GM12878 (cell line): ENCODE data around the gene MAGI2.

Experiments
- CBX5 ChIP-seq: sonication (generic); IDR thresholded peaks from 2 replicates; pipeline ENCODE4 v1.6.1; 2016; ENCODE audit warnings: low read depth, moderate library complexity, mild to moderate bottlenecking, inconsistent platforms
- EP300 ChIP-seq, 2 experiments: fragments of 150-350 bp in 1 of 2; IDR thresholded peaks; 2 replicates each; pipeline ENCODE4 v1.6.1; 2011 to 2012; ENCODE audit warnings: low read depth in 2 of 2, low read length in 2 of 2, borderline replicate concordance in 1 of 2, improper control_type of control experiment in 1 of 2, inconsistent platforms in 1 of 2; ENCODE audit not compliant: control insufficient read depth in 1 of 2
- EZH2 ChIP-seq: IDR thresholded peaks from 2 replicates; pipeline ENCODE4 v1.6.1; 2012; ENCODE audit warnings: low read depth, mild to moderate bottlenecking, control low read depth, inconsistent platforms, low read length, borderline replicate concordance; ENCODE audit not compliant: control insufficient read depth
- IRF4 ChIP-seq: IDR thresholded peaks from 2 replicates; pipeline ENCODE4 v1.6.1; 2011; ENCODE audit warnings: low read depth, low read length
- NFYB ChIP-seq: IDR thresholded peaks from 2 replicates; pipeline ENCODE4 v1.6.1; 2011; ENCODE audit warnings: low read depth, mild to moderate bottlenecking, low read length, improper control_type of control experiment, moderate library complexity; ENCODE audit not compliant: insufficient read depth
- NR2C2 ChIP-seq: IDR thresholded peaks from 2 replicates; pipeline ENCODE4 v1.6.1; 2011; ENCODE audit warnings: borderline replicate concordance, low read depth; ENCODE audit not compliant: control insufficient read depth, insufficient read length
- POLR2AphosphoS5 ChIP-seq: IDR thresholded peaks from 2 replicates; pipeline ENCODE4 v1.6.1; 2011; ENCODE audit warnings: mild to moderate bottlenecking, low read length, inconsistent platforms
- SMC3 ChIP-seq: IDR thresholded peaks from 2 replicates; pipeline ENCODE4 v1.6.1; 2011; ENCODE audit warnings: low read length, improper control_type of control experiment, borderline replicate concordance
- STAT3 ChIP-seq: IDR thresholded peaks from 2 replicates; pipeline ENCODE4 v1.6.1; 2011; ENCODE audit warnings: low read depth, low read length, improper control_type of control experiment
- TF ChIP-seq, protein P1 (sequence below), 3 experiments: IDR thresholded peaks in 2 of 3; conservative IDR thresholded peaks in 1 of 3; 2 replicates each; pipeline ENCODE4 v1.5.1; 2011; ENCODE audit warnings: low read depth in 3 of 3, low read length in 3 of 3, mild to moderate bottlenecking in 3 of 3, control low read depth in 2 of 3, moderate library complexity in 2 of 3, inconsistent platforms in 1 of 3, mixed read lengths in 1 of 3; ENCODE audit not compliant: control insufficient read depth in 2 of 3, insufficient read depth in 1 of 3; ENCODE audit errors: extremely low read depth in 1 of 3
- TF ChIP-seq, protein P2 (sequence below): IDR thresholded peaks from 2 replicates; pipeline ENCODE4 v1.6.1; 2012; ENCODE audit warnings: low read depth, low read length, improper control_type of control experiment
- TF ChIP-seq, protein P3 (sequence below): IDR thresholded peaks from 2 replicates; pipeline ENCODE4 v1.6.1; 2012; ENCODE audit warnings: mild to moderate bottlenecking, low read depth, low read length

DNA sequence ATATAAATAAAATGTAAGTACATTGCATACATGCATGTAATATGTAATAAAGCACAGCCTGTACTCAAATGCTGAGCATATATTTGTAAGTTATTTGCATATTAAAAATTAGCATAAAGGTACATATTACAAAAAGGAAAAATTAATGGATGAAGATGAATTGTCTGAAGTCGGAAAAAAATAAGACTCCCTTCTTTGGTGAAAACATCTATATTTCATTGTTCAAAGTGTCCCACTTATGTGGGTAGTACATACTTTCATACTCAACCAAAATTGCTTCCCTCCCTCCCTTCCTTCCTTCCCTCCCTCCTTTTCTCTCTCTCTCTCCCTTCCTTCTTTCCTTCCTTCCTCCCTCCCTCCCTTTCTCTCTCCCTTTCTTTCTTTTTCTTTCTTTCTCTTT is 498.1 kb downstream of the MAGI2 start:
- TF ChIP-seq EP300 (IDR thresholded peaks at IDR 0.05; ENCODE audit: borderline replicate concordance in 1 of 2, control insufficient read depth in 1 of 2, low read depth in 2 of 2, low read length in 2 of 2) (no peak), POLR2AphosphoS5 (no peak), EZH2 (no peak), NR2C2 (no peak), CBX5 (no peak), STAT3 (no peak), NFYB (no peak), SMC3 (no peak), IRF4 (no peak)
- TF ChIP-seq, protein P1, sequence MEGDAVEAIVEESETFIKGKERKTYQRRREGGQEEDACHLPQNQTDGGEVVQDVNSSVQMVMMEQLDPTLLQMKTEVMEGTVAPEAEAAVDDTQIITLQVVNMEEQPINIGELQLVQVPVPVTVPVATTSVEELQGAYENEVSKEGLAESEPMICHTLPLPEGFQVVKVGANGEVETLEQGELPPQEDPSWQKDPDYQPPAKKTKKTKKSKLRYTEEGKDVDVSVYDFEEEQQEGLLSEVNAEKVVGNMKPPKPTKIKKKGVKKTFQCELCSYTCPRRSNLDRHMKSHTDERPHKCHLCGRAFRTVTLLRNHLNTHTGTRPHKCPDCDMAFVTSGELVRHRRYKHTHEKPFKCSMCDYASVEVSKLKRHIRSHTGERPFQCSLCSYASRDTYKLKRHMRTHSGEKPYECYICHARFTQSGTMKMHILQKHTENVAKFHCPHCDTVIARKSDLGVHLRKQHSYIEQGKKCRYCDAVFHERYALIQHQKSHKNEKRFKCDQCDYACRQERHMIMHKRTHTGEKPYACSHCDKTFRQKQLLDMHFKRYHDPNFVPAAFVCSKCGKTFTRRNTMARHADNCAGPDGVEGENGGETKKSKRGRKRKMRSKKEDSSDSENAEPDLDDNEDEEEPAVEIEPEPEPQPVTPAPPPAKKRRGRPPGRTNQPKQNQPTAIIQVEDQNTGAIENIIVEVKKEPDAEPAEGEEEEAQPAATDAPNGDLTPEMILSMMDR (IDR thresholded peaks at IDR 0.05 in 2 of 3, conservative IDR thresholded peaks at IDR 0.05 in 1 of 3; ENCODE audit: control insufficient read depth in 2 of 3, extremely low read depth in 1 of 3, insufficient read depth in 1 of 3, low read depth in 3 of 3, low read length in 3 of 3) = no peak
- TF ChIP-seq, protein P2, sequence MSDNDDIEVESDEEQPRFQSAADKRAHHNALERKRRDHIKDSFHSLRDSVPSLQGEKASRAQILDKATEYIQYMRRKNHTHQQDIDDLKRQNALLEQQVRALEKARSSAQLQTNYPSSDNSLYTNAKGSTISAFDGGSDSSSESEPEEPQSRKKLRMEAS = no peak
- TF ChIP-seq, protein P3, sequence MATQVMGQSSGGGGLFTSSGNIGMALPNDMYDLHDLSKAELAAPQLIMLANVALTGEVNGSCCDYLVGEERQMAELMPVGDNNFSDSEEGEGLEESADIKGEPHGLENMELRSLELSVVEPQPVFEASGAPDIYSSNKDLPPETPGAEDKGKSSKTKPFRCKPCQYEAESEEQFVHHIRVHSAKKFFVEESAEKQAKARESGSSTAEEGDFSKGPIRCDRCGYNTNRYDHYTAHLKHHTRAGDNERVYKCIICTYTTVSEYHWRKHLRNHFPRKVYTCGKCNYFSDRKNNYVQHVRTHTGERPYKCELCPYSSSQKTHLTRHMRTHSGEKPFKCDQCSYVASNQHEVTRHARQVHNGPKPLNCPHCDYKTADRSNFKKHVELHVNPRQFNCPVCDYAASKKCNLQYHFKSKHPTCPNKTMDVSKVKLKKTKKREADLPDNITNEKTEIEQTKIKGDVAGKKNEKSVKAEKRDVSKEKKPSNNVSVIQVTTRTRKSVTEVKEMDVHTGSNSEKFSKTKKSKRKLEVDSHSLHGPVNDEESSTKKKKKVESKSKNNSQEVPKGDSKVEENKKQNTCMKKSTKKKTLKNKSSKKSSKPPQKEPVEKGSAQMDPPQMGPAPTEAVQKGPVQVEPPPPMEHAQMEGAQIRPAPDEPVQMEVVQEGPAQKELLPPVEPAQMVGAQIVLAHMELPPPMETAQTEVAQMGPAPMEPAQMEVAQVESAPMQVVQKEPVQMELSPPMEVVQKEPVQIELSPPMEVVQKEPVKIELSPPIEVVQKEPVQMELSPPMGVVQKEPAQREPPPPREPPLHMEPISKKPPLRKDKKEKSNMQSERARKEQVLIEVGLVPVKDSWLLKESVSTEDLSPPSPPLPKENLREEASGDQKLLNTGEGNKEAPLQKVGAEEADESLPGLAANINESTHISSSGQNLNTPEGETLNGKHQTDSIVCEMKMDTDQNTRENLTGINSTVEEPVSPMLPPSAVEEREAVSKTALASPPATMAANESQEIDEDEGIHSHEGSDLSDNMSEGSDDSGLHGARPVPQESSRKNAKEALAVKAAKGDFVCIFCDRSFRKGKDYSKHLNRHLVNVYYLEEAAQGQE = no peak
